ENCODE data around the gene ZMYM2.

ZMYM2 gene

GRCh38 chr13:20049558-20050473, 91.3 kb downstream of the ZMYM2 start:
- Histone ChIP-seq H3K27ac (ENCODE audit: low read depth, low read length) (peak overlapping the region; percentile 22), H3K4me1 (ENCODE audit: control insufficient read depth, insufficient read depth, low read length) (peaks cover 46% of the 10 kb centered on the region), H3K9ac (ENCODE audit: low read depth, low read length) (no peak overlapping the region; the same call in 1 of the 2 replicates), H3K9me3 (ENCODE audit: control insufficient read depth, insufficient read depth, low read length) (no peaks in the 10 kb centered on the region), H3K4me3 (ENCODE audit: low read depth, low read length) (no peak overlapping the region), H3K36me3 (ENCODE audit: control insufficient read depth, insufficient read depth, low read length) (peaks cover 69% of the 10 kb centered on the region), H3K27me3 (ENCODE audit: control insufficient read depth, insufficient read depth, low read length) (no peaks in the 10 kb centered on the region)

- peaks cover 60% of the 10 kb centered on the region for H3K4me1 ChIP-seq (ENCODE audit: control insufficient read depth, insufficient read depth, low read length)
- H3K9ac ChIP-seq (ENCODE audit: low read depth, low read length), result no peak overlapping the region
- no peak overlapping the region for H3K27ac ChIP-seq (ENCODE audit: low read depth, low read length)
- H3K27me3 ChIP-seq (ENCODE audit: control insufficient read depth, insufficient read depth, low read length), result no peaks in the 10 kb centered on the region
- no peak overlapping the region for H3K4me3 ChIP-seq (ENCODE audit: low read depth, low read length)
- H3K36me3 ChIP-seq (ENCODE audit: control insufficient read depth, insufficient read depth, low read length), result peaks cover 70% of the 10 kb centered on the region
- H3K9me3 ChIP-seq (ENCODE audit: control insufficient read depth, insufficient read depth, low read length), result no peaks in the 10 kb centered on the region
Observed at GRCh38 chr13:20051366-20051765, 92.8 kb downstream of the ZMYM2 start.

GRCh38 chr13:20053016-20053415, 94.5 kb downstream of the ZMYM2 start:
- no peak overlapping the region for H3K9ac ChIP-seq (ENCODE audit: low read depth, low read length)
- no peak overlapping the region for H3K27ac ChIP-seq (ENCODE audit: low read depth, low read length)
- no peaks in the 10 kb centered on the region for H3K9me3 ChIP-seq (ENCODE audit: control insufficient read depth, insufficient read depth, low read length)
- peaks cover 70% of the 10 kb centered on the region for H3K4me1 ChIP-seq (ENCODE audit: control insufficient read depth, insufficient read depth, low read length)
- no peak overlapping the region for H3K4me3 ChIP-seq (ENCODE audit: low read depth, low read length)
- no peaks in the 10 kb centered on the region for H3K27me3 ChIP-seq (ENCODE audit: control insufficient read depth, insufficient read depth, low read length)
- H3K36me3 ChIP-seq (ENCODE audit: control insufficient read depth, insufficient read depth, low read length), result peaks cover 71% of the 10 kb centered on the region

- no peak overlapping the region for H3K9ac ChIP-seq (ENCODE audit: low read depth, low read length)
- peaks cover 79% of the 10 kb centered on the region for H3K36me3 ChIP-seq (ENCODE audit: control insufficient read depth, insufficient read depth, low read length)
- H3K27ac ChIP-seq (ENCODE audit: low read depth, low read length), result no peak overlapping the region
- peaks cover 72% of the 10 kb centered on the region for H3K4me1 ChIP-seq (ENCODE audit: control insufficient read depth, insufficient read depth, low read length)
- no peaks in the 10 kb centered on the region for H3K27me3 ChIP-seq (ENCODE audit: control insufficient read depth, insufficient read depth, low read length)
- H3K4me3 ChIP-seq (ENCODE audit: low read depth, low read length), result no peak overlapping the region
- no peaks in the 10 kb centered on the region for H3K9me3 ChIP-seq (ENCODE audit: control insufficient read depth, insufficient read depth, low read length)
Observed at GRCh38 chr13:20053891-20054290, 95.4 kb downstream of the ZMYM2 start.

GRCh38 chr13:20054586-20054985, 96.1 kb downstream of the ZMYM2 start:
- Histone ChIP-seq H3K9me3 (ENCODE audit: control insufficient read depth, insufficient read depth, low read length) (no peaks in the 10 kb centered on the region), H3K9ac (ENCODE audit: low read depth, low read length) (no peak overlapping the region), H3K4me1 (ENCODE audit: control insufficient read depth, insufficient read depth, low read length) (peaks cover 66% of the 10 kb centered on the region), H3K27me3 (ENCODE audit: control insufficient read depth, insufficient read depth, low read length) (no peaks in the 10 kb centered on the region), H3K4me3 (ENCODE audit: low read depth, low read length) (0 out of 2 replicates have a peak overlapping the region, but pooled peaks have one; percentile 25), H3K36me3 (ENCODE audit: control insufficient read depth, insufficient read depth, low read length) (peaks cover 83% of the 10 kb centered on the region), H3K27ac (ENCODE audit: low read depth, low read length) (peak overlapping the region; percentile 71)

GRCh38 chr13:20057214-20057613, 98.7 kb downstream of the ZMYM2 start:
- peaks cover 90% of the 10 kb centered on the region for H3K36me3 ChIP-seq (ENCODE audit: control insufficient read depth, insufficient read depth, low read length)

GRCh38 chr13:20057963-20058362, 99.4 kb downstream of the ZMYM2 start:
- Histone ChIP-seq H3K4me1 (ENCODE audit: control insufficient read depth, insufficient read depth, low read length) (peaks cover 54% of the 10 kb centered on the region), H3K36me3 (ENCODE audit: control insufficient read depth, insufficient read depth, low read length) (peaks cover 91% of the 10 kb centered on the region), H3K27me3 (ENCODE audit: control insufficient read depth, insufficient read depth, low read length) (no peaks in the 10 kb centered on the region), H3K9me3 (ENCODE audit: control insufficient read depth, insufficient read depth, low read length) (no peaks in the 10 kb centered on the region), H3K27ac (ENCODE audit: low read depth, low read length) (no peak overlapping the region), H3K9ac (ENCODE audit: low read depth, low read length) (no peak overlapping the region), H3K4me3 (ENCODE audit: low read depth, low read length) (no peak overlapping the region)

More at GRCh38 chr13:20057214-20057613, 98.7 kb downstream of the ZMYM2 start:
- Histone ChIP-seq H3K27ac (ENCODE audit: low read depth, low read length) (no peak overlapping the region), H3K27me3 (ENCODE audit: control insufficient read depth, insufficient read depth, low read length) (no peaks in the 10 kb centered on the region), H3K4me3 (ENCODE audit: low read depth, low read length) (no peak overlapping the region), H3K9ac (ENCODE audit: low read depth, low read length) (no peak overlapping the region), H3K4me1 (ENCODE audit: control insufficient read depth, insufficient read depth, low read length) (peaks cover 59% of the 10 kb centered on the region), H3K9me3 (ENCODE audit: control insufficient read depth, insufficient read depth, low read length) (no peaks in the 10 kb centered on the region)

- Histone ChIP-seq H3K27ac (ENCODE audit: low read depth, low read length) (peak overlapping the region; percentile 9), H3K4me3 (ENCODE audit: low read depth, low read length) (no peak overlapping the region), H3K4me1 (ENCODE audit: control insufficient read depth, insufficient read depth, low read length) (peaks cover 51% of the 10 kb centered on the region), H3K36me3 (ENCODE audit: control insufficient read depth, insufficient read depth, low read length) (peaks cover 92% of the 10 kb centered on the region), H3K27me3 (ENCODE audit: control insufficient read depth, insufficient read depth, low read length) (no peaks in the 10 kb centered on the region), H3K9me3 (ENCODE audit: control insufficient read depth, insufficient read depth, low read length) (no peaks in the 10 kb centered on the region), H3K9ac (ENCODE audit: low read depth, low read length) (no peak overlapping the region)
Observed at GRCh38 chr13:20058476-20058875, 99.9 kb downstream of the ZMYM2 start.

GRCh38 chr13:20064128-20064527, 105.6 kb downstream of the ZMYM2 start:
- Histone ChIP-seq H3K27ac (ENCODE audit: low read depth, low read length) (no peak overlapping the region), H3K4me3 (ENCODE audit: low read depth, low read length) (no peak overlapping the region), H3K27me3 (ENCODE audit: control insufficient read depth, insufficient read depth, low read length) (no peaks in the 10 kb centered on the region), H3K4me1 (ENCODE audit: control insufficient read depth, insufficient read depth, low read length) (no peaks in the 10 kb centered on the region), H3K9ac (ENCODE audit: low read depth, low read length) (no peak overlapping the region), H3K9me3 (ENCODE audit: control insufficient read depth, insufficient read depth, low read length) (no peaks in the 10 kb centered on the region), H3K36me3 (ENCODE audit: control insufficient read depth, insufficient read depth, low read length) (peaks cover 95% of the 10 kb centered on the region)

GRCh38 chr13:20065516-20065915, 107.0 kb downstream of the ZMYM2 start:
- no peak overlapping the region for H3K9ac ChIP-seq (ENCODE audit: low read depth, low read length)
- no peaks in the 10 kb centered on the region for H3K9me3 ChIP-seq (ENCODE audit: control insufficient read depth, insufficient read depth, low read length)
- no peaks in the 10 kb centered on the region for H3K27me3 ChIP-seq (ENCODE audit: control insufficient read depth, insufficient read depth, low read length)
- H3K36me3 ChIP-seq (ENCODE audit: control insufficient read depth, insufficient read depth, low read length), result peaks cover 97% of the 10 kb centered on the region
- H3K4me3 ChIP-seq (ENCODE audit: low read depth, low read length), result no peak overlapping the region
- no peak overlapping the region for H3K27ac ChIP-seq (ENCODE audit: low read depth, low read length)
- H3K4me1 ChIP-seq (ENCODE audit: control insufficient read depth, insufficient read depth, low read length), result no peaks in the 10 kb centered on the region

GRCh38 chr13:20069956-20070355, 111.4 kb downstream of the ZMYM2 start:
- Histone ChIP-seq H3K9me3 (ENCODE audit: control insufficient read depth, insufficient read depth, low read length) (no peaks in the 10 kb centered on the region), H3K9ac (ENCODE audit: low read depth, low read length) (no peak overlapping the region), H3K4me3 (ENCODE audit: low read depth, low read length) (no peak overlapping the region), H3K4me1 (ENCODE audit: control insufficient read depth, insufficient read depth, low read length) (no peaks in the 10 kb centered on the region), H3K36me3 (ENCODE audit: control insufficient read depth, insufficient read depth, low read length) (peaks cover 94% of the 10 kb centered on the region), H3K27me3 (ENCODE audit: control insufficient read depth, insufficient read depth, low read length) (no peaks in the 10 kb centered on the region), H3K27ac (ENCODE audit: low read depth, low read length) (no peak overlapping the region)
